ENCODE measurements around the gene BCAS4.
"Not testable (repeated sequence)": the region's sequence is repeated elsewhere in the genome, so short reads cannot be mapped to it uniquely, and the experiment has no call there.

BCAS4 gene

GRCh38 chr20:50771419-50772080, 23.3 kb upstream of the BCAS4 start:
- not testable (repeated sequence) for DNase-seq

GRCh38 chr20:50772420-50773185, 22.3 kb upstream of the BCAS4 start:
- DNase-seq = no peak

- no peak for DNase-seq
Observed at GRCh38 chr20:50774515-50774914, 20.3 kb upstream of the BCAS4 start.

- DNase-seq = no peak
Observed at GRCh38 chr20:50776122-50776817, 18.6 kb upstream of the BCAS4 start.

GRCh38 chr20:50777373-50777772, 17.5 kb upstream of the BCAS4 start:
- DNase-seq = no peak

- not testable (repeated sequence) for DNase-seq
Observed at GRCh38 chr20:50778994-50779393, 15.9 kb upstream of the BCAS4 start.

- DNase-seq = no peak
Observed at GRCh38 chr20:50783390-50783789, 11.5 kb upstream of the BCAS4 start.

GRCh38 chr20:50783903-50784302, 11.0 kb upstream of the BCAS4 start:
- no peak for DNase-seq

- no peak for DNase-seq
Observed at GRCh38 chr20:50784464-50784863, 10.4 kb upstream of the BCAS4 start.

GRCh38 chr20:50786703-50787102, 8.2 kb upstream of the BCAS4 start:
- DNase-seq = no peak

GRCh38 chr20:50787181-50787580, 7.7 kb upstream of the BCAS4 start:
- DNase-seq = no peak

GRCh38 chr20:50788045-50788991, 6.5 kb upstream of the BCAS4 start:
- DNase-seq = peak in 9 of 51 donors; percentile 1 to 62 (median 6)

- DNase-seq = no peak
Observed at GRCh38 chr20:50789968-50790650, 4.8 kb upstream of the BCAS4 start.

GRCh38 chr20:50790651-50791277, 4.1 kb upstream of the BCAS4 start:
- peak in 50 of 51 donors; percentile 11 to 89 (median 72) for DNase-seq

GRCh38 chr20:50792708-50793574, 1.9 kb upstream of the BCAS4 start:
- peak in 1 of 51 donors; percentile 5 for DNase-seq

GRCh38 chr20:50793575-50794016, 1.3 kb upstream of the BCAS4 start:
- DNase-seq = peak in 2 of 51 donors; percentile 2 to 9

- DNase-seq = peak in 3 of 51 donors; percentile 22 to 60 (median 31)
Observed at GRCh38 chr20:50794181-50794845, 548 bp upstream of the BCAS4 start.

GRCh38 chr20:50797142-50797541, 2.3 kb downstream of the BCAS4 start:
- DNase-seq = no peak

Measured in hypothalamus (tissue), 51 donors.